CD4-positive, alpha-beta T cell (primary cell): Measurements from ENCODE around the gene SLC24A4. TPM values are rescaled to one million over a fixed set of nuclear protein-coding genes. Genes with fewer than 3 reads are reported as not detected.
A peak's percentile ranks its signal among the peaks of the same experiment; 100 is the strongest.

Source experiments
- ATAC-seq: fragments of 200-7000 bp; cut with Tn5 transposase; one replicate; pipeline ENCODE4 v1.10.0; 2022; ENCODE audit warnings: mild to moderate bottlenecking; ENCODE audit not compliant: poor library complexity
- CTCF ChIA-PET: fragments of 350-600 bp; sonication (Branson Sonifier 250); formaldehyde crosslinking; loops from one replicate; lab custom pipeline; 2021; ENCODE audit warnings: antibody characterized with exemption, inconsistent platforms; lab: Charles Lee
- POLR2A ChIA-PET: fragments of 350-600 bp; sonication (Branson Sonifier 250); formaldehyde crosslinking; loops from one replicate; lab custom pipeline; 2021; ENCODE audit warnings: antibody characterized with exemption, inconsistent platforms; lab: Charles Lee
- DNase-seq, 14 experiments: peaks; one replicate each; pipeline ENCODE4 v3.0.0-alpha.2; 2013 to 2020; ENCODE audit warnings: mixed read lengths in 2 of 14
- H3K27ac ChIP-seq, 2 donors: one replicate each; pipeline versions ENCODE4 v1.5.1 to v1.7.0; 2013; ENCODE audit warnings: low read length in 2 of 2, low read depth in 1 of 2, mild to moderate bottlenecking in 1 of 2
- H3K27me3 ChIP-seq, 2 experiments: 1 replicate in 1 of 2; 2 replicates in 1 of 2; pipeline versions ENCODE4 v1.6.1 to v1.7.0; 2013; ENCODE audit warnings: low read length in 2 of 2, control low read depth in 1 of 2, mild to moderate bottlenecking in 1 of 2, moderate library complexity in 1 of 2; ENCODE audit not compliant: insufficient read depth in 2 of 2, control insufficient read depth in 1 of 2
- H3K36me3 ChIP-seq: one replicate; pipeline ENCODE4 v1.6.1; 2013; ENCODE audit warnings: low read length, control low read depth; ENCODE audit not compliant: insufficient read depth
- H3K4me1 ChIP-seq: one replicate; pipeline ENCODE4 v1.6.1; 2013; ENCODE audit warnings: low read length, control low read depth; ENCODE audit not compliant: insufficient read depth
- H3K4me3 ChIP-seq: one replicate; pipeline ENCODE4 v1.5.1; 2013; ENCODE audit warnings: mild to moderate bottlenecking, low read length, moderate library complexity
- H3K9me3 ChIP-seq, 2 experiments: 1 replicate in 1 of 2; 2 replicates in 1 of 2; pipeline versions ENCODE4 v1.6.1 to v1.7.0; 2013; ENCODE audit warnings: low read length in 2 of 2, mild to moderate bottlenecking in 2 of 2, control low read depth in 1 of 2, moderate library complexity in 1 of 2; ENCODE audit not compliant: control insufficient read depth in 1 of 2, insufficient read depth in 1 of 2
- H3K27ac Mint-ChIP-seq: one replicate; pipeline ENCODE4 v1.8.0; 2020; ENCODE audit warnings: mixed read lengths
- H3K27me3 Mint-ChIP-seq: one replicate; pipeline ENCODE4 v1.8.0; 2021; ENCODE audit warnings: mixed read lengths
- H3K36me3 Mint-ChIP-seq: one replicate; pipeline ENCODE4 v1.8.0; 2021; ENCODE audit warnings: low read depth, mixed read lengths
- H3K4me1 Mint-ChIP-seq: one replicate; pipeline ENCODE4 v1.8.0; 2021; ENCODE audit warnings: low read depth, mixed read lengths
- H3K4me3 Mint-ChIP-seq: one replicate; pipeline ENCODE4 v1.8.0; 2020; ENCODE audit warnings: mild to moderate bottlenecking, mixed read lengths
- H3K9me3 Mint-ChIP-seq: one replicate; pipeline ENCODE4 v1.8.0; 2020; ENCODE audit warnings: mixed read lengths
- CTCF ChIP-seq: fragments of 200-600 bp; IDR thresholded peaks from one replicate; pipeline ENCODE4 v1.8.0; 2022; ENCODE audit warnings: antibody characterized with exemption, mild to moderate bottlenecking
- intact Hi-C, 2 experiments: fragments of 100-400 bp; cut with DNase I in 1 of 2; cut with micrococcal nuclease in 1 of 2; formaldehyde crosslinking; loops; one replicate each; pipeline versions ENCODE4 v1.15.1 to v1.9.0; 2023 to 2025; cut with DNase I, micrococcal nuclease
- total RNA-seq, 174 experiments: library from RNA in 2 of 174; stranded (reverse) in 2 of 174; gene quantifications; one replicate each; pipeline ENCODE4 v1.2.3 and lab custom pipeline; 2021 to 2026

The SLC24A4 gene
- total RNA-seq, 2 experiments from 2014 or later: 0.11 to 0.19 TPM

- H3K27ac Mint-ChIP-seq: no peak overlapping the region
These were observed 116.8 kb downstream of the SLC24A4 start for GRCh38 chr14:92439537-92440344.

GRCh38 chr14:92440345-92441003 lies 117.5 kb downstream of the SLC24A4 start:
- Histone ChIP-seq H3K36me3 (no peaks in the 10 kb centered on the region), H3K4me3 (no peak overlapping the region), H3K27me3 (no peaks in the 10 kb centered on the region), H3K27ac (no peak overlapping the region), H3K4me1 (peaks cover 3% of the 10 kb centered on the region), H3K9me3 (no peaks in the 10 kb centered on the region)
- Mint-ChIP-seq H3K4me3 (no peak overlapping the region), H3K27ac (no peak overlapping the region), H3K9me3 (no peaks in the 10 kb centered on the region), H3K27me3 (no peaks in the 10 kb centered on the region), H3K36me3 (no peaks in the 10 kb centered on the region), H3K4me1 (no peaks in the 10 kb centered on the region)
- intact Hi-C loops: no loop called here
- ChIA-PET CTCF (no interaction called here), POLR2A (no interaction called here)
- no peak for ATAC-seq
- no peak for TF ChIP-seq CTCF
- no peak for DNase-seq

More at GRCh38 chr14:92439537-92440344, 116.8 kb downstream of the SLC24A4 start:
- Mint-ChIP-seq H3K4me3 (no peak overlapping the region), H3K36me3 (no peaks in the 10 kb centered on the region), H3K4me1 (no peaks in the 10 kb centered on the region), H3K9me3 (no peaks in the 10 kb centered on the region), H3K27me3 (no peaks in the 10 kb centered on the region)
- no peak for TF ChIP-seq CTCF
- intact Hi-C loops: no loop called here
- DNase-seq: no peak
- H3K4me1 ChIP-seq: peaks cover 3% of the 10 kb centered on the region
- POLR2A ChIA-PET: no interaction called here
- no peak overlapping the region for H3K4me3 ChIP-seq
- H3K27me3 ChIP-seq: no peaks in the 10 kb centered on the region
- H3K36me3 ChIP-seq: no peaks in the 10 kb centered on the region
- CTCF ChIA-PET: no interaction called here
- H3K9me3 ChIP-seq: no peaks in the 10 kb centered on the region
- no peak overlapping the region for H3K27ac ChIP-seq
- ATAC-seq: no peak

GRCh38 chr14:92441751-92442504 lies 119.0 kb downstream of the SLC24A4 start:
- no peaks in the 10 kb centered on the region for H3K4me1 Mint-ChIP-seq
- no peaks in the 10 kb centered on the region for H3K36me3 Mint-ChIP-seq
- POLR2A ChIA-PET: no interaction called here
- Histone ChIP-seq H3K36me3 (no peaks in the 10 kb centered on the region), H3K4me1 (peaks cover 3% of the 10 kb centered on the region), H3K27me3 (no peaks in the 10 kb centered on the region), H3K9me3 (peaks cover 0 to 5% of the 10 kb centered on the region in 2 experiments), H3K4me3 (no peak overlapping the region), H3K27ac (no peak overlapping the region)
- CTCF ChIA-PET: interaction anchor here (0.6 kb wide), 1 partner anchor 46 kb away, joined by 3 read pairs; no protein-coding TSS in a partner anchor
- no peak overlapping the region for H3K4me3 Mint-ChIP-seq
- ATAC-seq (no peak), DNase-seq (peak in 1 of 14 experiments; percentile 5)
- H3K27ac Mint-ChIP-seq: no peak overlapping the region
- H3K27me3 Mint-ChIP-seq: no peaks in the 10 kb centered on the region
- H3K9me3 Mint-ChIP-seq: no peaks in the 10 kb centered on the region
- no peak for TF ChIP-seq CTCF
- intact Hi-C loops: no loop called here
